ENCODE data around the gene ZNF480. TPM values are rescaled to one million over a fixed set of nuclear protein-coding genes. Genes with fewer than 3 reads are reported as not detected.

The ZNF480 gene
- total RNA-seq, 1 experiment from 2014 or later: 9.6 TPM

DNA sequence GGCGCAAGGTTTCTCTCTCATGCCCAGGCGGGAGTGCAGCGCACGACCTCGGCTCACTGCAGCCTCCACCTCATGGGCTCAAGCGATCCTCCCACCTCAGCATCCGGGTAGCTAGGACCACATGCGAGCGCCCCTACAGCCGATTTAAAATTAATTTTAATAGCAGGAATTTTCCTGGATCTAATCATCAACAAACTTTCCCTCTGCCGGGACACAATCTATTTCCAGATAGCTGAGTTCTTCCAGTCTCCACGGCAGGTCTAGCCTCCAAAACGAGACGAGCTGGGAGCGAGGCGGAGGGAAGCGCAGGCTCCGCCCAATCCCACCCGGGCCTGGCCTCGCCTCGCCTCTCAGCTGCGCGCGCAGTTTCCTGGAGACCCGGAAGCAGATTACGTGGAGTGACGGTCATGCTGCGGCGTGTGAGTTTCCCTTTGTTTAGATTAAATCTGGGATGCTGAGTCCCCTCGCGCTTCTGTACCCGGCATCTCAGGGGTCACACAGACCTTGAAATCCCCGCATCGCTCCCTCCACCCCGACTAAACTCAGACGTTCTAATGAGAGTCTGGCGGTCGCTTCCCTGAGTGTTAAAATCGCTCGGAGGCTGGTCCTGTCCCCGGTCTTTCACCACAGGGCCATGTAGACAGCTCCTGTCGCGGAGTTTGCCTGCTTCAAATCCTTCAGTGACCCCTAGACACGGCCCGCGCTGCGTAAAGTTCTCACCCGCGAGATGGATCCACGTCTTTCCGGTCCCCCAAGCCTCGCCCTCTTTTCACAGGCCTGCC is 72.8 kb downstream of the ZNF480 start, which contains the start of gene ZNF880:
Gene ZNF880 (plus strand): TSS at position 365 of the 782 bp plus-strand sequence. CDS start 43 bp downstream, at position 408.
- Histone ChIP-seq H3K27ac (ENCODE audit: low read length) (peak within 1 kb of the TSS; percentile 22; the same call in 1 of the 2 replicates), H3K9me2 (replicated peaks; ENCODE audit: low read length) (no peaks in the 10 kb centered on the region), H3K27me3 (ENCODE audit: low read length) (no peaks in the 10 kb centered on the region), H3K4me1 (ENCODE audit: insufficient read depth, low read length) (no peaks in the 10 kb centered on the region), H3K36me3 (ENCODE audit: low read depth, low read length) (peaks cover 34% of the 10 kb centered on the region; the same call in 1 of the 2 replicates), H2AFZ (ENCODE audit: low read length) (peak within 1 kb of the TSS; percentile 75), H4K20me1 (ENCODE audit: low read length) (no peaks in the 10 kb centered on the region), H3K9me3 (ENCODE audit: low read length) (peaks cover 57% of the 10 kb centered on the region), H3K9ac (ENCODE audit: low read length) (peak within 1 kb of the TSS; percentile 38), H3K79me2 (ENCODE audit: low read length) (no peaks in the 10 kb centered on the region), H3F3A (ENCODE audit: low read length, unreplicated experiment) (no peaks in the 10 kb centered on the region), H3K4me2 (ENCODE audit: low read length) (peak within 1 kb of the TSS; percentile 43; the same call in 1 of the 2 replicates), H3K4me3 (ENCODE audit: low read length) (peak within 1 kb of the TSS; percentile 56)
- ChIA-PET CTCF (no interaction called here), POLR2A (ENCODE audit: unreplicated experiment) (no interaction called here)
- no peak for TF ChIP-seq EZH2phosphoT487 (IDR thresholded peaks at IDR 0.05; ENCODE audit: borderline replicate concordance, low read length)
- no peak for TF ChIP-seq EZH2 (IDR thresholded peaks at IDR 0.05; ENCODE audit: low read length, unreplicated experiment)
- TF ChIP-seq, protein P1, sequence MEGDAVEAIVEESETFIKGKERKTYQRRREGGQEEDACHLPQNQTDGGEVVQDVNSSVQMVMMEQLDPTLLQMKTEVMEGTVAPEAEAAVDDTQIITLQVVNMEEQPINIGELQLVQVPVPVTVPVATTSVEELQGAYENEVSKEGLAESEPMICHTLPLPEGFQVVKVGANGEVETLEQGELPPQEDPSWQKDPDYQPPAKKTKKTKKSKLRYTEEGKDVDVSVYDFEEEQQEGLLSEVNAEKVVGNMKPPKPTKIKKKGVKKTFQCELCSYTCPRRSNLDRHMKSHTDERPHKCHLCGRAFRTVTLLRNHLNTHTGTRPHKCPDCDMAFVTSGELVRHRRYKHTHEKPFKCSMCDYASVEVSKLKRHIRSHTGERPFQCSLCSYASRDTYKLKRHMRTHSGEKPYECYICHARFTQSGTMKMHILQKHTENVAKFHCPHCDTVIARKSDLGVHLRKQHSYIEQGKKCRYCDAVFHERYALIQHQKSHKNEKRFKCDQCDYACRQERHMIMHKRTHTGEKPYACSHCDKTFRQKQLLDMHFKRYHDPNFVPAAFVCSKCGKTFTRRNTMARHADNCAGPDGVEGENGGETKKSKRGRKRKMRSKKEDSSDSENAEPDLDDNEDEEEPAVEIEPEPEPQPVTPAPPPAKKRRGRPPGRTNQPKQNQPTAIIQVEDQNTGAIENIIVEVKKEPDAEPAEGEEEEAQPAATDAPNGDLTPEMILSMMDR (conservative IDR thresholded peaks at IDR 0.05; ENCODE audit: low read depth, low read length): no peak
- DNase-seq (peak; percentile 52), ATAC-seq (peak; percentile 90)
- TSS peak; percentile 84 for BruUV-seq (replicated peaks)
- intact Hi-C loops (cut with micrococcal nuclease): no loop called here

DNA sequence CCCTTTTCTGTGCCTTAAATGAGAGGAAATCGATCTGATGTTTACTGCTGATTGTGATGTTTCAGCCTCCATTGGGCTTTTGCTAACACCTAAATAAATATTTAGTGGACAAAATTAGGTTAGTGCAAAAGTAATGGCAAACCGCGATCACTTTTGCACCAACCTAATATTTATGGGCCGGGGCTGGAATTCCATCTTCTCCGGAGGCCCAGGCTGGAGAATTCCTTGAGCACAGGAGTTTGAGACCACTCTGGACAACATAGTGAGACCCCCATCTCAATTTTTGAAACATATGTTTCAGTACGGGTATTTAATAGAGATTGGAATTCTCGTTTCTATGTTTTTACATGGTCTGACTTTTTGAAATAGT is 73.4 kb downstream of the ZNF480 start:
- H3K27ac ChIP-seq (ENCODE audit: low read length): no peak overlapping the region
- H3K36me3 ChIP-seq (ENCODE audit: low read depth, low read length): peaks cover 31% of the 10 kb centered on the region; the same call in 1 of the 2 replicates
- DNase-seq (no peak), ATAC-seq (no peak)
- ChIA-PET CTCF (no interaction called here), POLR2A (ENCODE audit: unreplicated experiment) (no interaction called here)
- H3K27me3 ChIP-seq (ENCODE audit: low read length): no peaks in the 10 kb centered on the region
- H3F3A ChIP-seq (ENCODE audit: low read length, unreplicated experiment): no peaks in the 10 kb centered on the region
- H3K4me1 ChIP-seq (ENCODE audit: insufficient read depth, low read length): no peaks in the 10 kb centered on the region
- intact Hi-C loops (cut with micrococcal nuclease): no loop called here
- H3K9me2 ChIP-seq (replicated peaks; ENCODE audit: low read length): no peaks in the 10 kb centered on the region
- peak overlapping the region; percentile 56 for H3K4me3 ChIP-seq (ENCODE audit: low read length)
- H4K20me1 ChIP-seq (ENCODE audit: low read length): no peaks in the 10 kb centered on the region
- H3K9ac ChIP-seq (ENCODE audit: low read length): peak overlapping the region; percentile 38
- peaks cover 52% of the 10 kb centered on the region for H3K9me3 ChIP-seq (ENCODE audit: low read length)
- H3K4me2 ChIP-seq (ENCODE audit: low read length): peak overlapping the region; percentile 43; the same call in 1 of the 2 replicates
- H3K79me2 ChIP-seq (ENCODE audit: low read length): no peaks in the 10 kb centered on the region
- H2AFZ ChIP-seq (ENCODE audit: low read length): peak overlapping the region; percentile 75
- BruUV-seq (replicated peaks): no TSS peak
- TF ChIP-seq, protein P1 (conservative IDR thresholded peaks at IDR 0.05; ENCODE audit: low read depth, low read length): no peak
- TF ChIP-seq EZH2 (IDR thresholded peaks at IDR 0.05; ENCODE audit: low read length, unreplicated experiment) (no peak), EZH2phosphoT487 (IDR thresholded peaks at IDR 0.05; ENCODE audit: borderline replicate concordance, low read length) (no peak)

Small RNA genes lying within 50 kb of the gene (microRNA-seq; reads per million reads assigned to microRNA genes)
- 3.5 reads per million, percentile 12 among the genes with 10 or more reads in this experiment for gene MIR643 (ENCODE audit: unreplicated experiment)

Other genes with a start within 250 kb of the ZNF480 start
- gene ZNF432, start 248.3 kb upstream of the ZNF480 start, total RNA-seq (2014; rRNA removed): 4.4 and 6.4 TPM in 2 replicates
- gene ZNF841, start 201.4 kb upstream of the ZNF480 start, total RNA-seq (2014; rRNA removed): 11.6 and 15.0 TPM in 2 replicates
- gene ZNF616, start 157.2 kb upstream of the ZNF480 start, total RNA-seq (2014; rRNA removed): 3.7 and 3.9 TPM in 2 replicates
- gene ZNF836, start 125.5 kb upstream of the ZNF480 start, total RNA-seq (2014; rRNA removed): 2.6 and 8.0 TPM in 2 replicates
- 336 and 427 TPM in 2 replicates for gene PPP2R1A, start 107.1 kb upstream of the ZNF480 start, total RNA-seq (2014; rRNA removed)
- 9.1 and 11.7 TPM in 2 replicates for gene ZNF766, start 27.6 kb upstream of the ZNF480 start, total RNA-seq (2014; rRNA removed)
- gene ZNF610, start 39.1 kb downstream of the ZNF480 start, total RNA-seq (2014; rRNA removed): 0.23 and 0.29 TPM in 2 replicates
- 1.7 and 3.2 TPM in 2 replicates for gene ZNF880, start 72.8 kb downstream of the ZNF480 start, total RNA-seq (2014; rRNA removed)
- gene ZNF528, start 100.7 kb downstream of the ZNF480 start, total RNA-seq (2014; rRNA removed): 4.9 and 5.7 TPM in 2 replicates
- not detected in 2 replicates for gene ZNF534, start 132.0 kb downstream of the ZNF480 start, total RNA-seq (2014; rRNA removed)
- not detected in 2 replicates for gene ZNF578, start 156.4 kb downstream of the ZNF480 start, total RNA-seq (2014; rRNA removed)
- gene ZNF808, start 230.5 kb downstream of the ZNF480 start, total RNA-seq (2014; rRNA removed): 9.4 and 14.3 TPM in 2 replicates

All from PC-3 (cell line).